ENCODE results near the gene XYLT1.

The XYLT1 gene

DNA sequence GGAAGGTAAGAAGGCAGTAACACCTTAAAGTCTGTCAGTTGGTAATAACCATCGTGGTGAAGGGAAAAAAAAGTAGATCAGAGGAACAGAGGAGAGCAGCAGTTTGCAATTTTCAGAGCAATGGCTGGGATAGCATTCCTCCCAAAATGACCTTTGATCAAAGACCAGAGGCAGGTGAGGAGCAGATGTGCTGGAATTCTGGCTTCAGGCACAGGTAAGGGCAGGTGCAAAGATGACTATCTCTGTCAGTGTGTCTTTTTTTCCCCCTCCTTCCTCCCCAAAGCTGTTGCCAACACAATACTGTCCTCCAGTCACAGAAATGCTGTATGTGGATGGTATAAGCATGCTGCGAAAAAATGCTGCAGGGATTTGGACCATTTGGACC is 166.7 kb downstream of the XYLT1 start:
- no peak for DNase-seq

DNA sequence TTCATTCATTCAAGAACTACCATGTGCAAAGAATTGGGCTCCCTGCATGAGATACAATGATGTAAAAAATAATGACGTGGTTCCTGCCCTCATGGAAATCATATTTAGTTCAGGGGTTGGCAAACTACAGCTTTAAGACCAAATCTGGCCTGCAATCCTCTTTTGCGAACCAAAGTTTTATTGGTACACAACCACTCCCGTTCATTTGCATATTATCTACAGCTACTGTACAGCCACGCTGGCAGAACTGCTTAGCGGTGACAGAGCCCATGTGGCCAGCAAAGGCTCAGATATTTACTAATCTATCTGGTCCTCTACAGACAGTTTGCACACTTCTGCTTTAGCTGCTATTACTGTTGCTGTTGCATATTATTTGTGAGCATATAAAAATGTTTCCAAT is 167.7 kb downstream of the XYLT1 start:
- DNase-seq = no peak

DNA sequence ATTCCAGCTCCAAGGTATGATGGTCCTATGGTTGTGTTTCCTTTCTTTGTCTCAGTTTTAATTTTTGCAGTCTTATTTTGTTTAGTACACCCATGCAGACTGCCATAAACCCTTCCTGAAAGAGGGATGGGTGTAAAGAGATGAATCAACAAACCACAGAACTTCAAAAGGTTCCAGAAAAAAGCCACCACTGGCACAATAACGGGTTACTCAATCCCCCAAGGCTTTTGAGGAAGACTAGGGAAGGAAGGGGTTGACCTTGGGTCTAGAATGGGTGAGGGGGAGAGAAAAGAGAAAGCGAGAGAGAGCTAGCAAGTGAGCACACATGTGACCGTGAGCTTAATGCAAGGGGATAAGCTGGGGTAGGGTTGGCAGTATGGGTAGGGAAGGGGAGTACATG is 168.1 kb downstream of the XYLT1 start:
- no peak for DNase-seq

DNA sequence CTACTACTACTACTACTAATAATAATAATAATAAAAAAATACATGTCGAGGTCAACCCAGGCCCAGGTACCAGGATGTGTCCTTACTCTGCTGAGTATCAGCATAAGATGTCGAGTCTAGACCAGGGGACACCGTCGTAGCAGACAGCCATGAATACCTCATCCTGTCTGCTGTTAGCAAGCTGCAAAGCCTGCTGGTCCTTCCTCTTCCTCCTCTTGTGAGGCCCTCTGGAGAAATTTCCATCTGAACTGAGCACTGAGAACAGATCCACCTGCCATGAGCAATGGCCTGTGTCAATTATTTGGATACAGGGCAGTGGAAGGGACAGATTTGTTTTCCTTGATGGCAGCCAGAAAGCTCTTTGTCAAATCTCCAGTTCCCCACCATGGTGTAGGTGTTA is 168.5 kb downstream of the XYLT1 start:
- DNase-seq = no peak

DNA sequence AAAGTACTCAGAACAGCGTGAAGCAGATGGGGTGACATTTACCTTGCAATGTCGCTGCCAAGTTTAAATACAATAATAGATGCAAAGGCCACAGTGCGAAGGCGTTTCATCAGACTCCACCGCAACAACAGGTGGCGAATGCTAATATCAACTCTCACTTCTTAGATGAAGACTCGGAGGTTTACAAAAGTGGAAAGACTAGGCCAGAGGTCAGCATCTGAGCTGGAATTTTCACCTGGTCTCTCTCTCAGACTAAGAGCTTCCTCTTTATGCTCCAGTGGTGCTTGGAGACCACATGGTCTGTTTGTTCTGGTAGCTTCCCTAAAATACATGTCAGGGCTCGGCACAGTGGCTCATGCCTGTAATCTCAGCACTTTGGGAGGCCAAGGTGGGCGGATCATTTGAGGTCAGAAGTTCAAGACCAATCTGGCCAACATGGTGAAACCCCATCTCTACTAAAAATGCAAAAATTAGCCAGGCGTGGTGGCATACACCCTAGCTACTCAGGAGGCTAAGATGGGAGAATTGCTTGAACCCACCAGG is 169.1 kb downstream of the XYLT1 start:
- no peak for DNase-seq

DNA sequence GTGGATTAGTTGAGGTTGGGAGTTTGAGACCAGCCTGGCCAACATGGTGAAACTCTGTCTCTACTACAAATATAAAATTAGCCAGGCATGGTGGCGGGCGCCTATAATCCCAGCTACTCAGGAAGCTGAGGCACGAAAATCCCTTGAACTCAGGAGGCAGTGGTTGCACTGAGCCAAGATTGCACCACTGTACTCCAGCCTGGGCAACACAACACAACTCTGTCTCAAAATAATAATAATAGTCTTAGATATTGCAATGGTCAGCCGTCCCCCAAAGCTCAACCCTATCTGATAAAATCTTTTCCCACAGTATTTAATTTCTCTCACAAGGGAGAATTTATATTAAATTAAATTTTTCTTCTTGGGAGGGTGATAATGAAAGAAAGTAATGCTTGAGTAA is 169.6 kb downstream of the XYLT1 start:
- DNase-seq = no peak

DNA sequence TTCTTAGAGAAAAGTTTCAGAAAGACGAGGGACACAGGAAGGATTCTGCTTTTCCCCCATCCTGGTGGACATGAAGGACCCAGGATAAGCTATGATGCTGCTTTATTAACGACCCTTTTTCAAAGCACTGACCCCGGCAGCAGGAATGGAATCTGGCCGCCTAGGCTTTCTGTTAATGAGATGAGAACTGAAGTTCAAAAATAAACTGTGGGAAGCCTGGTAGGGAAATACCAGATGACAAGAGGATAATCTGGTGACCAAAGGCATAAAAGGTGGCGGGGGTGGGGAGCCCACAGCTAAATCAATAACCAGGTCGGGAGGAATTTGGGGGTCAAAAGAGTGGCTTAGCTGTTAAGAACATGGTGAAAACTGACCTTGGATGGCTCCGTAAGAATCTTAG is 171.0 kb downstream of the XYLT1 start:
- DNase-seq = no peak

DNA sequence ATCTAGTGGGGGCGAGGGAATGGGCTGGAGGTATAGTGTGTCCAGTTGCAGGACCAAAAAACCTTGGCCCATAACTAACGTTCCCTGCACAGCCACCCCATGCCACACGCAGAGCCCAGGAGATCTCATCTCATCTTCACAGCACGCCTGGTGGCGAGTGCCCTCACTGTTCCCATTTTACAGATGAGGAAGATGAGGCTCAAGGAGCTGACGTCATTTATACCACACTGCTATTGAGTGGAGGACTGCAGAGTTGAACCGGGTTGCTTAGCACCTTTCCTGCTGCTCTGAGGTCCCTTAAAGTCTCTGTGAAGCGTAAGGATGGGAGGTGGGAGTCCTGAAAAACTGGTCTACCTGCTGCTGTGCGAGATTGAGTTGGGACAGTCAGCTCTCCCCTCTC is 172.5 kb downstream of the XYLT1 start:
- no peak for DNase-seq

DNA sequence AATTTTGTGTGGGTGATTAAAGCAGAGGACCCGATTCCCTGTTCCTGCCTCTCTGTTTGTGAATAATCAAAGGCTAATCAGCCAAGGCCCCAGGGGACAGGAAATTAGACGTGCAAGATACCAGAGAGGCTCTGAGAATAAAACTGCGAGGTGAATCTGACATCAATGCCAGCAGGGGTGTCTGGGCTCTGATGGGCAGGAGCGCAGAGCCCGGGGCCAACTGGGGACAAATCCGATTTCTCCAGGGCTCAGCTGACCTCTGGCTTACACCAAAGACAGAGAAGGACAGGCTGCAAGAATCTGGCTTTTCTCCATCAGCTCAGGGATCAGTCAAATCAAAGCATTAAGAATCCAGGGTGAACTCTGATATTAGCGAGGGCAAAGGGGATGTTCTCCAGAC is 174.3 kb downstream of the XYLT1 start:
- DNase-seq = no peak

DNA sequence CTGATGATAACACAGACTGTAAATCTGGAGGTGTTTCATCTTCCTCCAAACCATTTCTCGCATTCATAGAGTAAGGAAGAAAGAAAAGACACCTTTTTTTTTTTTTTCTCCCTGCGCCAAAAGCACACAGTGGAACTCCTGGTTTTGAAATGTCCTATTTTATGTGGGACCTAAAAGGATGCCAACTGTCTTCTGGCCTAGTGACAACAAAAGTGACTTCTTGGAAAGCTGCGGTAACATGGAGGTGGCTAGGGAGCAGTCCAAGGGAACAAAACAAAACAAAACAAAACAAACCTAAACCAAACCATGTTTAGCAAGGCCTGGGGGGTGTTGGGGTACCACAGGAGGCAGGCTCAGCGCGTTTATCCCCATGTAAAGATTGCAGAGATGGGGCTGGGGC is 174.8 kb downstream of the XYLT1 start:
- DNase-seq = no peak

DNA sequence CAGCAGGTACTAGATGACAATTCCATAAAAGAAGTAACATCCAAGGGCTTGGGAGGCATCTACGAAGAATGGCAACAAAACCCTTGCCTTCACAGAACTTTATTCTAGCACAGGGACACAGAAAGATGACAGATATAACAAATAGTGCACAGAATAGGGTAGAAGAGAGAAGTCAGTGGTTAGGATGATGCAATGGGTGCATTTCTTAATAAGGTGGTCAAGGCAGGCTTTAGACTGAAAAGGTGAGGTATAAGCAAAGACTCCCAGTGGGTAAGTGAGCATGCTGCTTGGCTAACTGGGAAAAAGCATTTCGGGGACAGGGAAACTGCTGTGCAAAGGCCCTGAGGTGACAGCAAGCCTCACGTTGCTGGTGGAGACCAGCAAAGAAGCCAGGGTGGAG is 175.9 kb downstream of the XYLT1 start:
- DNase-seq = no peak

DNA sequence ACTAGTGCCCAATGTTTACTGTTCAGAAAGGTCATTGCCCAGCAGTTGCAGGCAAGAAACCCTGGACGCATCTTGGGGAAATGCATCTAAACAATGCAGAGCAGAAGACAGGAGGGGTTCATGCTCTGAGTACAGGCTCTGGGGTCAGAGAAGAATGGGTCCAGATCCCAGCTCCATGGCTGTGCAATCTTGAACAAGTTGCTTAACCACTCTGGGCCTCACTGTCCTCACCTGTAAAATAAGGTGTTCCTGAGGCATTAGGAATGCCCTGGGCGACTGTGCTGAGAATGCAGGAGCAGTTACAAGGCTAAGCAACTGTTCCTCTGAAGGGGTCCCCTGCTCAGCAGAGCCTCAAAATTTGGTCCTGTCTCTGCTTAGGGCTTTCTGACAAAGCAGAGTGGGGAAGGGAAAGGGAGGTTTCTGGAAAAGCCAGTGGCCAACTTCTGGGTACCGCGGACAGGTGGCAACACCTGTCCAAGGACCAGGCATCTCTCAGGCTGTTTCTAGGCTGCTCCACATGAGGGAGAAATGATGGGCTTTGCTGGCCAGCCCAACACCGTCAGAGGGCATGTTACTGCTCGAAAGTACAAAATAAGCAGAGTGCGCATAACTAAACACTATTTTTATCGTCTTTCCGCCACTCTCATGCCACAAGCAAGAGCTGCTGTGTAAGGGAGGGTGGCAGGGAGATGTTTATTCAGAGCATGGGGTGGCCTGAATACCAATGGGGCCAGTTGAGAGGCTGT is 176.8 kb downstream of the XYLT1 start:
- no peak for DNase-seq

DNA sequence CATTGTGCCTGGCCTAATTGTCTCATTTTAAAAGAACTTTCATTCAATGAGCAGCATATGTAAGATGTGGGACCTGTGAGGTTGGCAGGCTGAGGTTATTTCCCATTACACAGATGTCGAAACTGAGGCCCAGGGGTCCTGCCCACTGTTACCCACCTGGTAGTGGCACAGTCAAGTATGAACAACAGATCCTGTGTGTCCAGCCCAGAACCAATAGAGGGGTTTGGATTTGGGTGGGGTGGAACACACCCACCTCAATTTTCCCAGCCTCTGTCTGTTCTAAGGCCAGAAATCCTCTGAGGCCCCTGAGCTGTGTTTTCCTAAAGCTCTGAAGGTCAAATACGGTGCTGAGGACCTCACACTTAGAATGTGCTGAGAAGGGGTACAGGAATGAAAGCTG is 179.5 kb downstream of the XYLT1 start:
- no peak for DNase-seq

DNA sequence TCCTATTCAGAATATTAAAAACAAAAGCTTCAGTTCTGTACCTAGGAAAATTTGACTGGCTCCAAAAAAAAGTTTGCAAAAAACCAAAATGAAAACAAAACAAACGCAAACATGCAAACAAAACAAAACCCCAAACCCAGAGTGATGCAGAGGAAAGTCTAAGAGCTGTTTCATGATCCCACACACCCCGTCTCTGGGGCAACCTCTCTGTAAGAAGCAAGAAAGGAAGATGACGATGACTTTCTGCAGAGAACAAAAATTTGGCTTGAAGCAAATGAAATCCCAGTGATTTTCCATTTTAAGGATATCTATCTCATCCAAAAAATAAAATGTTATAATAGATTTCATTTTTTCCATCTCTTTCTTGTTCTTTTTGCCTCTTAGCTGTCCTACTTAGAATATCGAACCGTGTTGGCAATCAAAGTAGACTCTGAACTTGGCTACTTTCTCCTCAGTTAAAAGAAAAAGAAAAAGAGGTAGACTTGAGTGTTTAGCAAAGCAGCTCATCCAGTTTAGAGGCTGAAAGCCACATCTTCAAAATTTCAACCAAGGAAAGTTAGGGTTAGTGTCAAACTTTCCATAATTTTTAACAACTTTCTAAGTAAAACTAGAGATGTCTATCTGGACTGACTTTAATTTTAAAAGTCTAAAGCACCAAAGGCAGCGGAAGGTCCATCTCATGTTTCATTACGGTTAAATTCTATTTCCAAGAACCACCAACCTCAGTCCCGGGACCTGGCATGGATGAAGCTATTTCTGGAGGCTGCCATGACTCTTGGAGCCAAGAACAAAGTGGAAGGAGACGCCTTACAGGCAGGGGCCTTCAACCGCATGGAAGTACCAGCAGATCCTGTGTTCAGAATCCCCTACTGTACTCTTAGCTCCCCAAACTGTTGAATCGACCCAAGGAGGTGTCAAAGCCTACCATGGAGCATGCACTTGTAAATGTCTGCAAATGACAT is 180.8 kb downstream of the XYLT1 start:
- DNase-seq = no peak

DNA sequence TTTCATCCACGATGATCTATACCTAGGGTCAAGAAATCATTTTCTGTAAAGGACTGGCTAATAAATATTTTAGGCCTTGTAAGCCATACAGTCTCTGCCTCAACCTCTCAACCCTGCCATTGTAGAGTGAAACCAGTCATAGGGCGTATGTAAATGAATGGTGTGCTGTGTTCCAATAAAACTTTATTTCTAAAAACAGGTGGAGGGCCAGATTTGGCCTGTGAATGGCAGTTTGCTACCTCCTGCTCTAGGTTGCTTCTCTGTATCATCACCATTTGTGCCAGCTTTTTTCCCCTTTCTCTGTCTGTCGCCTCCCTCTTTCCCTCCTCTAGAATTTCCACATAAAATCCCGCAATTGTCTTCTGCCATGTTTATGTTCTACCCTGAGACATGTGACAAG is 181.7 kb downstream of the XYLT1 start:
- DNase-seq = no peak

DNA sequence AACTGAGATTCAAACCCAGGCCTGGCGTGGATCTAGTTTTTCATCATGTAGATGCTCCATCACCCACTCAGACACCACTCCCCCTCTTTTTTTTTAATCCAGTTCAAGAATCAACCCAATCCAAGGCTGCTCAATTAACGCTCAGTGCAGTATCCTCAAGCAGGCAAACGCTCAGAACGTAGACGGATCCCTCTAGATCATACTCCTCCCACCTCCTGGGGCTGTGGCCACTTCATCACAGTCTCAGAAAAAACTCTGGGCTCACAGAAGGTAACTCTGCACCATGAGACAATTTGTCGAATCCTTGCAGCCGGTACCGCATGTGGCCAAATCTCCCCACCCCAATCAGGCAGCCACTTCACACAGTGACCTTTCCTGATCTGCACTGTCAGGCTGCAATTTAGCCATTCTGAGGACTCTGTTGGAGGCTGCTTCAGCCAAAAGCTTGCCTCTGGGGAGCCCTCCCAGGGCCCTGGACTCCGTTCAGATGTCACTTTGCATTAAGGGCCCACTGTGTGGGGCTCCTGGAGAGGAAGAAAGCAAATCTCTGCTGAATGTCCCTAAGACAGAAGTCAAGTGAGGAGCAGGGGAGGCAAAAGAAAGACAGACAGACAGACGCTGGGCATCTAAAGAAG is 183.5 kb downstream of the XYLT1 start:
- DNase-seq = no peak

DNA sequence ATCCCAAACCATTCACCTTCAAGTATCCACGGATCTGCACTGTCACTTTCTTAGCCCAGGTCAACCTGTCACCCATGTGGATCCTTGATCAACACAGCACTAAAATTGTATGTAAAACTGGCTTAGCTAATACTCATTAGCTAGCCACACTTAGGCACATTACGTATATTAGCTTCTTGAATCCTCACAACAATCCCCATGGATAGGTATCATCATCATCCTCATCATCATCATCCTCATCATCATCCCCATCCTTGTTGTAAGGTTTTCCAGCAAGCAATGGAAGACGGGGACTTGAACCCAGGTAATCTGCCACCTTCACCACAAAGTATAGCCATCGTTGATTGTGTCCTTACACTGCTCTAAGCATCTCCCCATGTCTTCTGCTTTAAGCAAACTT is 184.3 kb downstream of the XYLT1 start:
- no peak for DNase-seq

DNA sequence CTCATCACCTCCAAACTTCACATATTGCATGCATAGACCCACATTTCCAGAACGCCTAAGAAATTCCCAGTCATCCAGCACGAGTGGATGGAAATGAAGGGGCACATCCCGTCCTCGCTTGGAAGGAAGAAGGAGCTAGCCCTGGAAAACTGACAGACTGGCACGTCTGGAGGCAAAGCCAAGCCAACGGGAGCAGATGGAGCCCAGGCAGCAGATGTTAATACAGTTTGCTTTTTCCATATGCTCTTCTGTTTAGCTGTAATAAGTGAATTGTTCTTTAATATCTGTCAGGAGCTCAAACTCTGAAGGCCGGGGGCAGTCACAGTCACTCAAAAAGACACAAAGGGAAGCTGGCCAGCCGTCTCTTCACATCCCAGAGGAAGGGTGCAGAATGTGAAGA is 187.7 kb downstream of the XYLT1 start:
- DNase-seq = no peak

DNA sequence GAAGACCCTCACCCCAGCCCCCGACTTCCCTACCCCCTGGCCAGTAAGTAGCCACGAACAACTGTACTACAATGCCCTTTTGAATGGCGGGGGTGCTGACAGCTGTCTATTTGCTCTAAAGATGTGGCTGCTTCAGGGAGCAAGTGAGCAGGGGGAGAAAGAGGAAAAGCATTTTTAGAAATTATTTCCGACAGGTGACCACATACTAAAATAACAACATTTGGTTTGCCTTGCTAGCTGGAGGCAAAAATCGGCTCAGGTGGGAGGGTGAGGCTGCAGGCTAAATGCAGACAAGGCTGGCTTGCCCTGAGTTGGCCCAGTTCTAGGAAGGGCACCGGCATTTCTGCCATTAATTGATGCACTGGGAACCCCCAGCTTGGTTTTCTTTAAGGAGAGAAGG is 188.5 kb downstream of the XYLT1 start:
- DNase-seq = no peak

DNA sequence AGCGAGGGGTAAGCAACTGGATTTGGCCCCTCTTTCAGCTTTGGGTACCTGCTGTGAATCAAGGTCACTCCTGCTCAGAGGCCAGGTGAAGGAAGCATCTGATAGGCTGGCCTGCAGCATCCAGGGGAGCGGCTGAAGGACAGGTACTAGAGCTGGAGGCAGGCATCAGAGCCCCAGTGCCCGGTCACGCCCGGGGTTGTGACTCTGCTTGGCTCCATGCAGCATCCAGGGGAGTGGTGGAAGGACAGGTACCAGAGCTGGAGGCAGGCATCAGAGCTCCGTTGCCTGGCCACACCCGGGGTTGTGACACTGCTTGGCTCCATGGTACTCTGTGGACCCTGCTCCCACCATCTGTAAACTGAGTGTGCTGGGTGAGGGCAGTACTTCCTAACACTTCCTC is 189.7 kb downstream of the XYLT1 start:
- no peak for DNase-seq

DNA sequence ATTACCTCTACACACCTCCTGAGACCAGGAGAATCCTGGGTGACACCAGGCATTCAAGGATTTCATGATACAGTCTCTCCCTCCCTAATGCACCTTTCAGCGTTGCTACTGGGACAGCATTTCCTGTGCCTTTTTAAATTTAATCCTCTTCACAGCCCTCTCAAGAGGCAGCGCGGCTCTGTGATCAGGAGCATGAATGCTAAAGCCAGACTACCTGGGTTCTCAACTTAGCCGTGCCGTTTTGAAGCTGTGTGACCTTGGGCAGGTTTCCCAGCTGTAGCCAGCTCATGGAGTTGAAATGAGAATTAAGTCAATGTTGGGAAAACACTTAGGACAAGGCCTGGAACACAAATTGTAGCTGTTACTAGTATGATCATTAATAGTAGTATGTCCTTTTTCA is 191.8 kb downstream of the XYLT1 start:
- no peak for DNase-seq

DNA sequence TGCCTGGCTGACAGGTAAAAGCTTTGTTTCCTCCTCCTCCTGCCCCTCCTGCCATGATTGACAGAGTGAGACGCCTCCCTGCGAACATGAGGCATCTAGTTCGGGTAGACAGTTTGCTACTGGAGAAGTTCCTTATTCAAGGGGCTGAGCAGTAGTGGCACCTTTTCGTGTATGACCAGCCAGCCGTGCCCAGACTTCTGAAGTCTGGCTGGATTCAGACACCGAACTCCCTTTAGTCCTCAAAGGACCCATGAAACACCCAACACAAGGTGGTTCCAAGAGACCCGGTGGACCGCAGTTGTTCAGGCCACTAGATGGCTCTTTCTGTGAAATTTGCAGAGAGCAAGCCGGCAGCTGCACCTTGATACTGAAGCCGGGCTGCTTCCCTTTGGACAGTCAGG is 192.8 kb downstream of the XYLT1 start:
- no peak for DNase-seq

DNA sequence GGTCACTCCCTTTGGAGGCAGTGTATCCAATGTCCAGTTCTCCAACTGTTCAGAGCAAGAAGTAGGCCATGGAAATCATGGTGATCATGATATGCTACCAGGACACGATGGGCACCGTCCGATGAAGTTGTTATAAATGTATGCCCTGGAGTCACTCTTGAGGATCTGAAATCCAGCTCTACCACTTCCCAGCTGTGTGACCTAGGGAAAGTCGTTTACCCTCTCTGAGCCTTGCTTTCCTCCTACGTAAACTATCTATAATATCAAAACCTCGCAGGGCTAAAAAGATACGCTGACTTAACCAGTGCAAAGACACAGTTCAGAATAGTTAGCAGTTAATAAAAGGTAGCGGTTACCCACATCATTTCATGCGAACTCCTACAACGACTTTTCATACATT is 194.2 kb downstream of the XYLT1 start:
- no peak for DNase-seq

Data from activated CD4-positive, alpha-beta T cell treated with anti-CD3 and anti-CD28 coated beads for 1 hour (primary cell).